Activated naive CD4-positive, alpha-beta T cell treated with anti-CD3 and anti-CD28 coated beads, Interleukin-2, amount 50 U/mL, for 72 hours (primary cell): ENCODE data around the gene GRK4. TPM values are rescaled to one million over a fixed set of nuclear protein-coding genes. Genes with fewer than 3 reads are reported as not detected.

Experiments used
- ATAC-seq, 2 donors: fragments of 150-1000 bp; cut with Tn5 transposase; 2 replicates each; pipeline ENCODE4 v1.10.0; 2021; ENCODE audit warnings: mild to moderate bottlenecking in 2 of 2, moderate library complexity in 2 of 2
- DNase-seq, 2 donors: peaks; one replicate each; pipeline ENCODE4 v3.0.0; 2021 to 2022; ENCODE audit warnings: low spot score in 2 of 2
- H3K27ac Mint-ChIP-seq, 2 donors: one replicate each; pipeline ENCODE4 v1.8.0; 2022; ENCODE audit warnings: mild to moderate bottlenecking in 2 of 2, mixed read lengths in 2 of 2
- H3K36me3 Mint-ChIP-seq, 2 donors: one replicate each; pipeline ENCODE4 v1.8.0; 2022; ENCODE audit warnings: mixed read lengths in 2 of 2
- H3K9me3 Mint-ChIP-seq, 2 donors: one replicate each; pipeline ENCODE4 v1.8.0; 2022; ENCODE audit warnings: mixed read lengths in 2 of 2
- total RNA-seq, 2 donors: library from RNA; stranded (reverse); gene quantifications; one replicate each; pipeline ENCODE4 v1.2.3, GENCODE V29; 2022

The GRK4 gene
- total RNA-seq, 2 donors from 2014 or later = 2.9 to 7.2 TPM

DNA sequence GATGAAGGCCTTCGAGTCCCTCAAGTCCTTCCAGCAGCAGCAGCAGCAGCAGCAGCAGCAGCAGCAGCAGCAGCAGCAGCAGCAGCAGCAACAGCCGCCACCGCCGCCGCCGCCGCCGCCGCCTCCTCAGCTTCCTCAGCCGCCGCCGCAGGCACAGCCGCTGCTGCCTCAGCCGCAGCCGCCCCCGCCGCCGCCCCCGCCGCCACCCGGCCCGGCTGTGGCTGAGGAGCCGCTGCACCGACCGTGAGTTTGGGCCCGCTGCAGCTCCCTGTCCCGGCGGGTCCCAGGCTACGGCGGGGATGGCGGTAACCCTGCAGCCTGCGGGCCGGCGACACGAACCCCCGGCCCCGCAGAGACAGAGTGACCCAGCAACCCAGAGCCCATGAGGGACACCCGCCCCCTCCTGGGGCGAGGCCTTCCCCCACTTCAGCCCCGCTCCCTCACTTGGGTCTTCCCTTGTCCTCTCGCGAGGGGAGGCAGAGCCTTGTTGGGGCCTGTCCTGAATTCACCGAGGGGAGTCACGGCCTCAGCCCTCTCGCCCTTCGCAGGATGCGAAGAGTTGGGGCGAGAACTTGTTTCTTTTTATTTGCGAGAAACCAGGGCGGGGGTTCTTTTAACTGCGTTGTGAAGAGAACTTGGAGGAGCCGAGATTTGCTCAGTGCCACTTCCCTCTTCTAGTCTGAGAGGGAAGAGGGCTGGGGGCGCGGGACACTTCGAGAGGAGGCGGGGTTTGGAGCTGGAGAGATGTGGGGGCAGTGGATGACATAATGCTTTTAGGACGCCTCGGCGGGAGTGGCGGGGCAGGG, 111.7 kb downstream of the GRK4 start:
- Mint-ChIP-seq H3K9me3 (no peaks in the 10 kb centered on the region), H3K27ac (peak overlapping the region; percentile 90 to 97), H3K36me3 (peaks cover 0 to 29% of the 10 kb centered on the region in 2 donors)
- DNase-seq (peak; percentile 59 to 65), ATAC-seq (peak; percentile 19 to 26)

DNA sequence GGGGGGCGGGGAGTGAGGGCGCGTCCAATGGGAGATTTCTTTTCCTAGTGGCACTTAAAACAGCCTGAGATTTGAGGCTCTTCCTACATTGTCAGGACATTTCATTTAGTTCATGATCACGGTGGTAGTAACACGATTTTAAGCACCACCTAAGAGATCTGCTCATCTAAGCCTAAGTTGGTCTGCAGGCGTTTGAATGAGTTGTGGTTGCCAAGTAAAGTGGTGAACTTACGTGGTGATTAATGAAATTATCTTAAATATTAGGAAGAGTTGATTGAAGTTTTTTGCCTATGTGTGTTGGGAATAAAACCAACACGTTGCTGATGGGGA, 112.2 kb downstream of the GRK4 start:
- peaks cover 0 to 29% of the 10 kb centered on the region in 2 donors for H3K36me3 Mint-ChIP-seq
- DNase-seq = no peak
- ATAC-seq = no peak
- H3K9me3 Mint-ChIP-seq = no peaks in the 10 kb centered on the region
- peak overlapping the region; percentile 90 to 97 for H3K27ac Mint-ChIP-seq

DNA sequence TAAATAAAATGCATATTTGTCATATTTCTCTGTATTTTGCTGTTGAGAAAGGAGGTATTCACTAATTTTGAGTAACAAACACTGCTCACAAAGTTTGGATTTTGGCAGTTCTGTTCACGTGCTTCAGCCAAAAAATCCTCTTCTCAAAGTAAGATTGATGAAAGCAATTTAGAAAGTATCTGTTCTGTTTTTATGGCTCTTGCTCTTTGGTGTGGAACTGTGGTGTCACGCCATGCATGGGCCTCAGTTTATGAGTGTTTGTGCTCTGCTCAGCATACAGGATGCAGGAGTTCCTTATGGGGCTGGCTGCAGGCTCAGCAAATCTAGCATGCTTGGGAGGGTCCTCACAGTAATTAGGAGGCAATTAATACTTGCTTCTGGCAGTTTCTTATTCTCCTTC, 114.4 kb downstream of the GRK4 start:
- DNase-seq (peak in 1 of 2 donors; percentile 47), ATAC-seq (peak in 1 of 2 donors; percentile 33)
- Mint-ChIP-seq H3K9me3 (no peaks in the 10 kb centered on the region), H3K27ac (peak overlapping the region in 1 of 2 donors; percentile 50), H3K36me3 (peaks cover 0 to 34% of the 10 kb centered on the region in 2 donors)

GRCh38 chr4:3079694-3080123, 116.3 kb downstream of the GRK4 start:
- Mint-ChIP-seq H3K9me3 (peaks cover 0 to 5% of the 10 kb centered on the region in 2 donors), H3K27ac (no peak overlapping the region), H3K36me3 (peaks cover 6 to 44% of the 10 kb centered on the region in 2 donors)
- ATAC-seq = no peak
- no peak for DNase-seq

DNA sequence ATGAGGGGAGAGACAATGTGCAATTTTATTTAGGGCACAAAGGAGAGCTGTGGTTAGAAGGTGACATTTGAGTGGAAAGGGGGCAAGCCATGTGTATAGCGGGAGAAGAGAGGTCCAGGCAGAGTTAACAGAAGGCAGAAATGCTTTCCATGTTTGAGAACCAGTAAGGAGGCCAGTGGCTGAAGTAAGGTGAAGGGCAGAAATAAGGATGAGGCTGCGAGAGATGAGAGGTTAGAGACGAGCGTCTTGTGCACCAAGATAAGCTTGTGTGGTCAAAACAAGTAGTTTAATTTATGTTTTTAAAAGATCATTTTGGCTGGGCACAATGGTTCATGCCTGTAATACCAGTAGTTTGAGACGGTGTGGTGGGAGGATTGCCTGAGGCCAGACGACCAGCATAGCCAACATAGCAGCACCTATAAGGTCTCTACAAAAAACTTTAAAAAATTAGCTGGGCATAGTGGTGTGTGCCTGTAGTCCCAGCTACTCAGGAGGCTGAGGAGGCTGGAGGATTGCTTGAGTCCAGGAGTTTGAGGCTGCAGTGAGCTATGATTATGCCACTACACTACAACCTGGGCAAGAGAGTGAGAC, 119.6 kb downstream of the GRK4 start:
- peak overlapping the region in 1 of 2 donors; percentile 85 for H3K27ac Mint-ChIP-seq
- DNase-seq (no peak), ATAC-seq (no peak)
- H3K36me3 Mint-ChIP-seq = peaks cover 6 to 41% of the 10 kb centered on the region in 2 donors
- peaks cover 0 to 5% of the 10 kb centered on the region in 2 donors for H3K9me3 Mint-ChIP-seq

DNA sequence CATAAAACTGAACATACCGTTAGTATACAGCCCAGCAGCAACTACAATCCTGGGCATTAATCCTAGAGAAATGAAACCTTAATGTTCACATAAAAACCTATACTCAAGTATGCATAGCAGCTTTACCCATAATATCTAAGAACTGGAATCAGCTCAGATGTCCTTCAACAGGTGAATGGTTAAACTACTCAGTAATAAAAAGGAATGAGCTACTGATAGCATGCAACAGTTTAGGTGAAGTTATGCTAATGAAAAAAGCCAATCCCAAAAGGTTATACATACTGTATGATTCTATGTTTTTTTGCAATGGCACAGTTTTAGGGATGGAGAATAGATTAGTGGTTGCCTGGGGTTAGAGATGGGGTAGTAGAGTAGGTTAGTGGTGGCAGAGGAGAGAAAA, 120.4 kb downstream of the GRK4 start:
- peak overlapping the region; percentile 68 to 88 for H3K27ac Mint-ChIP-seq
- DNase-seq (no peak), ATAC-seq (peak in 1 of 2 donors; percentile 30)

DNA sequence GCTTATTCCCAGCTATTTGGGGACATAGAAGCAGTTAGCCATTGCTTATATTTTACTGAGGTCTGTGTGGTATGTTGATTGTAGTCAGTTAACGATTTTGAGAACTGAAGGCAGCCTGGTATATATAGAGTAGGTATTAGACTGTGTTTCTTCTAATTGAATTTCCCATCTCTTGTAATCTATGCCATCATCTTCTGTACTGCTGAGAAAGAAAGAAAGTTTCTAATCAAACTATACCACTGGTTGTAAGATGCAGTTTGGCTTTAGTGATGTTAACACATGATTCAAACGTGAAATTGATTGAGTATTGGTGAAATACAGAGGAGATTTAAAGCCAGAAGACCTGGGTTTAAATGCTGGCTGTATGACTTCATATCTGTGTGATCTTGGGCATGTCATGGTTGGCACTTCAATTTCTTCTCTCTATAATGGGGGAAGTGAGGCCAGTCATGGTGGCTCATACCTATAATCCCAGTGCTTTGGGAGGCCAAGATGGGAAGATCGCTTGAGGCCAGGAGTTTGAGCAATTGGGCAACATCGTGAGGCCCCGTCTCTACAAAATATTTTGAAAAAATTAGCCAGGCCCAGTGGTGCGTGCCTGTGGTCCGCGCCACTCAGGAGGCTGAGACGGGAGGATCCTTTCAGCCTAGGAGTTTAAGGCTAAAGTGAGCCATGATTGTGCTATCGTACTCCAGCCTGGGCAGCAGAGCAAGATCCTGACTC, 122.7 kb downstream of the GRK4 start:
- ATAC-seq (peak; percentile 26 to 52), DNase-seq (no peak)
- Mint-ChIP-seq H3K9me3 (peaks cover 0 to 5% of the 10 kb centered on the region in 2 donors), H3K27ac (peak overlapping the region; percentile 66 to 93), H3K36me3 (peaks cover 13 to 44% of the 10 kb centered on the region in 2 donors)

More for the DNA sequence above, 120.4 kb downstream of the GRK4 start:
- Mint-ChIP-seq H3K36me3 (peaks cover 13 to 44% of the 10 kb centered on the region in 2 donors), H3K9me3 (peaks cover 0 to 5% of the 10 kb centered on the region in 2 donors)

DNA sequence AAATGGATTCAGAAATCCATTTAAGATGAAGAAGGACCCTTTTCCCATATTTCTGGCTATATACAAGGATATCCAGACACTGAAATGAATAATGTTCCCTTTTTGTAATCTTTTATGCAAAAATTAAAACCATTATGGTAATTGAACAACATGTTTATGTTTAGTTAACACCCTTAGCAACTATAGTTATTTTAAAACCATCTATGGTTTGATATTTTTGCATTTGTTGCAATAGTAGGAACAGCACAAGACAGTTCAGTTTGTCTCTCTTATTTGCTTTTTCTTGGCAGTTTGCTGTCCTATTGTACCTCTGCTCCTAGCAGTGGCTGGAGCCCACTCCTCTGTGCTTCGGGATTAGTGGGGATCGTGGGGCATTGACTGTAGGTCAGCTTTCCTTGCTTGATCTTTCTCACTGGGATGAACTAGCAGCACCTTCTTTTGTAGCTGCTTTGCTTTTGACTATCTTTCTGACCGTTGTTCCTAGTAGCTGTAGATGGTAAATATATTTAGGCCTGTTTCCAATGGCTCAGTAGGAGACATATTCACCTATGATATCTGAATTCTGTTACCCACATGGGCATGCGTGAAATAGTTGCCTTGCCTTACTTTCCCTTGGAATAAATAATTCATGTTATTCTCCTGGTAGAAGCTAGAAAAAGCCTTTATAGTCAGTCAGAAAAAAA, 123.9 kb downstream of the GRK4 start:
- Mint-ChIP-seq H3K9me3 (peaks cover 0 to 5% of the 10 kb centered on the region in 2 donors), H3K36me3 (peaks cover 13 to 42% of the 10 kb centered on the region in 2 donors), H3K27ac (peak overlapping the region in 1 of 2 donors; percentile 59)
- DNase-seq (no peak), ATAC-seq (no peak)

Other genes starting within 250 kb of the GRK4 start
- gene TNIP2, start 207.2 kb upstream of the GRK4 start, total RNA-seq = 10 to 100 TPM; 48.9 to 75.5 TPM
- 10 to 100 TPM; 56.6 to 77.6 TPM for gene SH3BP2, start 170.5 kb upstream of the GRK4 start, total RNA-seq
- gene ADD1, start 119.7 kb upstream of the GRK4 start, total RNA-seq = 100 to 1,000 TPM; 216 to 239 TPM
- gene NOP14, start 165 bp upstream of the GRK4 start, total RNA-seq = 10 to 100 TPM; 62.9 to 77.1 TPM
- not detected for gene HTT-AS, start 111.0 kb downstream of the GRK4 start, total RNA-seq
- gene HTT, start 111.1 kb downstream of the GRK4 start, total RNA-seq = 100 to 1,000 TPM in 1 of 2 donors, 10 to 100 TPM in 1; 77.8 to 121 TPM